GM23338 (cell line): ENCODE data around the gene TRPM2. TPM values are rescaled to one million over a fixed set of nuclear protein-coding genes. Genes with fewer than 3 reads are reported as not detected.

Experiments
- ATAC-seq: fragments of 200-7000 bp; cut with Tn5 transposase; 3 replicates; pipeline ENCODE4 v1.9.1; 2020
- DNase-seq: peaks from one replicate; pipeline ENCODE4 v3.0.0-alpha.2; 2015; ENCODE audit warnings: low spot score
- H2AFZ ChIP-seq: fragments of 200-600 bp; sonication (generic); 2 replicates; pipeline ENCODE4 v1.8.0; 2016; ENCODE audit warnings: antibody characterized with exemption, mild to moderate bottlenecking, moderate library complexity
- H3F3A ChIP-seq: fragments of 200-600 bp; sonication (generic); replicated peaks from 2 replicates; pipeline ENCODE4 v1.8.0; 2017; ENCODE audit warnings: antibody characterized with exemption, mixed run types, low read depth
- H3K27ac ChIP-seq: fragments of 200-600 bp; sonication (generic); 2 replicates; pipeline ENCODE4 v1.6.1; 2016; ENCODE audit warnings: low read depth
- H3K27me3 ChIP-seq: fragments of 200-600 bp; sonication (generic); 2 replicates; pipeline ENCODE4 v1.8.0; 2016; ENCODE audit warnings: mild to moderate bottlenecking, mixed run types, moderate library complexity; ENCODE audit not compliant: insufficient read depth
- H3K36me3 ChIP-seq: fragments of 200-600 bp; sonication (generic); 2 replicates; pipeline ENCODE4 v1.8.0; 2016; ENCODE audit warnings: mild to moderate bottlenecking; ENCODE audit not compliant: insufficient read depth
- H3K4me1 ChIP-seq: fragments of 200-600 bp; sonication (generic); 2 replicates; pipeline ENCODE4 v1.8.0; 2016; ENCODE audit warnings: mild to moderate bottlenecking, moderate library complexity; ENCODE audit not compliant: insufficient read depth
- H3K4me2 ChIP-seq: fragments of 200-600 bp; sonication (generic); 2 replicates; pipeline ENCODE4 v1.7.1; 2017; ENCODE audit warnings: mixed run types
- H3K4me3 ChIP-seq: fragments of 200-600 bp; sonication (generic); 2 replicates; pipeline ENCODE4 v1.6.1; 2016; ENCODE audit warnings: mixed run types
- H3K79me2 ChIP-seq: fragments of 200-600 bp; sonication (generic); replicated peaks from 2 replicates; pipeline ENCODE4 v1.8.0; 2017; ENCODE audit warnings: mild to moderate bottlenecking; ENCODE audit not compliant: insufficient read depth
- H3K9me2 ChIP-seq: fragments of 200-600 bp; sonication (generic); 2 replicates; pipeline ENCODE4 v1.8.0; 2017; ENCODE audit not compliant: insufficient read depth
- H4K20me1 ChIP-seq: fragments of 200-600 bp; sonication (generic); replicated peaks from 2 replicates; pipeline ENCODE4 v1.8.0; 2017; ENCODE audit warnings: mild to moderate bottlenecking; ENCODE audit not compliant: insufficient read depth
- H3K27ac Mint-ChIP-seq: 2 replicates; pipeline ENCODE4 v1.8.0; 2020; ENCODE audit warnings: inconsistent platforms, mild to moderate bottlenecking, moderate library complexity, mixed read lengths
- H3K27me3 Mint-ChIP-seq: 3 replicates; pipeline ENCODE4 v1.8.0; 2022; ENCODE audit warnings: low read depth, mild to moderate bottlenecking, moderate library complexity, mixed read lengths, inconsistent platforms; ENCODE audit not compliant: insufficient read depth, poor library complexity
- H3K36me3 Mint-ChIP-seq: 3 replicates; pipeline ENCODE4 v1.8.0; 2021; ENCODE audit warnings: low read depth, mild to moderate bottlenecking, inconsistent platforms, moderate library complexity, mixed read lengths
- H3K4me1 Mint-ChIP-seq: 3 replicates; pipeline ENCODE4 v1.8.0; 2020; ENCODE audit warnings: mild to moderate bottlenecking, inconsistent platforms, mixed read lengths
- H3K4me3 Mint-ChIP-seq: 3 replicates; pipeline ENCODE4 v1.8.0; 2021; ENCODE audit warnings: moderate library complexity, mild to moderate bottlenecking, inconsistent platforms, mixed read lengths
- H3K9me3 Mint-ChIP-seq: 3 replicates; pipeline ENCODE4 v1.8.0; 2020; ENCODE audit warnings: moderate library complexity, mild to moderate bottlenecking, inconsistent platforms, mixed read lengths
- EZH2 ChIP-seq: fragments of 200-600 bp; sonication (generic); IDR thresholded peaks from one replicate; pipeline ENCODE4 v1.8.0; 2017; ENCODE audit warnings: antibody characterized with exemption, mild to moderate bottlenecking, low read depth; ENCODE audit not compliant: unreplicated experiment
- POLR2AphosphoS5 ChIP-seq: IDR thresholded peaks from 2 replicates; pipeline ENCODE4 v1.6.1; 2016; ENCODE audit warnings: antibody characterized with exemption, low read depth
- ZNF462 ChIP-seq: fragments of 250-450 bp; sonication (Bioruptor Pico); IDR thresholded peaks from 2 replicates; pipeline ENCODE4 v1.5.0; 2020; ENCODE audit warnings: mild to moderate bottlenecking, moderate library complexity
- polyA plus RNA-seq: library from polyadenylated mRNA; unstranded; fragments of >200 nt; fragmentation: Nextera tagmentation; extraction: Ambion mirVana; gene quantifications from 2 replicates; pipeline ENCODE4 v1.2.1, GENCODE V29; 2016
- total RNA-seq: library from RNA; depleted of rRNA; stranded (reverse); fragments of >200 nt; shearing (Covaris generic); gene quantifications from 2 replicates; pipeline ENCODE4 v1.2.3, GENCODE V29; 2014
- TF ChIP-seq, protein P1 (sequence below): IDR thresholded peaks from 2 replicates; pipeline ENCODE4 v1.6.1; 2016; ENCODE audit warnings: antibody characterized with exemption
- TF ChIP-seq, protein P2 (sequence below), 2 experiments: fragments of 200-600 bp in 1 of 2; sonication (generic) in 1 of 2; conservative IDR thresholded peaks; 2 replicates each; pipeline versions ENCODE4 v1.5.1 to v1.6.1; 2016 to 2017; ENCODE audit warnings: antibody characterized with exemption in 2 of 2, low read depth in 2 of 2, mild to moderate bottlenecking in 2 of 2, moderate library complexity in 1 of 2

The TRPM2 gene
- total and polyA plus RNA-seq, 2 experiments from 2014 or later, result 0.53 to 0.83 TPM

DNA sequence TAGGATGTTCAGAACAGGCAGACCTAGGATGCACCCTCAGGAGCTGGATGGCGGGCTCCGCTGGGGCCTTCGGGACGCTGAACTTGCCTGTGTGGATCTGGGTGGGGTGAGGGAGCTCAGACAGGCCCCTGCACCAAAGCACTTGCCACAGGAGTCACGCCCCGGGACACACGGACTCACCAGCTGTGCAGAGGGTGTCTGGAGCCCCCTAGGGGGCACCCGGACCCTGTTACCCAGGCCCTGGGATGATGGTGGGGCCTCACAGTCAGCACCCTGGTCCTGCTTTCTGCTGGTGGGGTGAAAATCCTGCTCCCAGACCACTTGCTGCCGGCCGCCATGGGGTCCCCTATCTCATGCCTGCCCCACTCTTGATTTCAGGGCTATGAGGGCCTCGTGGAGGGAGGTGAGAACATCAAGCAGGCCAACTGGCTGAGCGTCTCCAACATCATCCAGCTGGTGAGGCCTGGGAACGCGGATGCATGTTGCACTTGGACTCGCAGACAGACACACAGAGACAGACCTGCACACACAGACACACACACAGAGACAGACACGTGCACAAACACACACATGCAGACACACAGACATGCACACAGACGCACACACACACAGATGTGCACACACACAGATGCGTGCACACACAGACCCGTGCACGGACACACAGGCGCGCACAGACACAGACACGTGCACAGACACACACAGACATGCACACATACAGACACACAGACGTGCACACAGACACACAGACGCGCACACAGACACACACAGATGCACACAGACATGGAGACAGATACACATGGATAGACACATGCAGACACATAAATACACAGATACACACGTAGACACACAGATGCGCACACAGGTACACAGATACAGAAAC, 42.6 kb upstream of the TRPM2 start (continued):
- TF ChIP-seq ZNF462 (CRISPR knock-in tag) (no peak), POLR2AphosphoS5 (no peak)

GRCh38 chr21:44312089-44312488, 41.3 kb upstream of the TRPM2 start:
- Histone ChIP-seq H3K27me3 (no peaks in the 10 kb centered on the region), H3K4me1 (no peaks in the 10 kb centered on the region), H3K79me2 (no peaks in the 10 kb centered on the region), H3K36me3 (no peaks in the 10 kb centered on the region), H2AFZ (no peak overlapping the region), H3K27ac (no peak overlapping the region), H3K4me2 (no peak overlapping the region), H3K4me3 (no peak overlapping the region), H3K9me2 (no peaks in the 10 kb centered on the region), H4K20me1 (no peaks in the 10 kb centered on the region), H3F3A (no peaks in the 10 kb centered on the region)
- Mint-ChIP-seq H3K4me1 (peaks cover 2% of the 10 kb centered on the region; the same call in 1 of the 3 replicates), H3K9me3 (no peaks in the 10 kb centered on the region), H3K27me3 (peaks cover 3% of the 10 kb centered on the region), H3K4me3 (no peak overlapping the region), H3K36me3 (peaks cover 6% of the 10 kb centered on the region), H3K27ac (no peak overlapping the region)
- ATAC-seq, result no peak
- DNase-seq, result no peak
- TF ChIP-seq POLR2AphosphoS5 (no peak), EZH2 (no peak)
- TF ChIP-seq, protein P1, sequence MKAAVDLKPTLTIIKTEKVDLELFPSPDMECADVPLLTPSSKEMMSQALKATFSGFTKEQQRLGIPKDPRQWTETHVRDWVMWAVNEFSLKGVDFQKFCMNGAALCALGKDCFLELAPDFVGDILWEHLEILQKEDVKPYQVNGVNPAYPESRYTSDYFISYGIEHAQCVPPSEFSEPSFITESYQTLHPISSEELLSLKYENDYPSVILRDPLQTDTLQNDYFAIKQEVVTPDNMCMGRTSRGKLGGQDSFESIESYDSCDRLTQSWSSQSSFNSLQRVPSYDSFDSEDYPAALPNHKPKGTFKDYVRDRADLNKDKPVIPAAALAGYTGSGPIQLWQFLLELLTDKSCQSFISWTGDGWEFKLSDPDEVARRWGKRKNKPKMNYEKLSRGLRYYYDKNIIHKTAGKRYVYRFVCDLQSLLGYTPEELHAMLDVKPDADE, result no peak
- TF ChIP-seq, protein P2, sequence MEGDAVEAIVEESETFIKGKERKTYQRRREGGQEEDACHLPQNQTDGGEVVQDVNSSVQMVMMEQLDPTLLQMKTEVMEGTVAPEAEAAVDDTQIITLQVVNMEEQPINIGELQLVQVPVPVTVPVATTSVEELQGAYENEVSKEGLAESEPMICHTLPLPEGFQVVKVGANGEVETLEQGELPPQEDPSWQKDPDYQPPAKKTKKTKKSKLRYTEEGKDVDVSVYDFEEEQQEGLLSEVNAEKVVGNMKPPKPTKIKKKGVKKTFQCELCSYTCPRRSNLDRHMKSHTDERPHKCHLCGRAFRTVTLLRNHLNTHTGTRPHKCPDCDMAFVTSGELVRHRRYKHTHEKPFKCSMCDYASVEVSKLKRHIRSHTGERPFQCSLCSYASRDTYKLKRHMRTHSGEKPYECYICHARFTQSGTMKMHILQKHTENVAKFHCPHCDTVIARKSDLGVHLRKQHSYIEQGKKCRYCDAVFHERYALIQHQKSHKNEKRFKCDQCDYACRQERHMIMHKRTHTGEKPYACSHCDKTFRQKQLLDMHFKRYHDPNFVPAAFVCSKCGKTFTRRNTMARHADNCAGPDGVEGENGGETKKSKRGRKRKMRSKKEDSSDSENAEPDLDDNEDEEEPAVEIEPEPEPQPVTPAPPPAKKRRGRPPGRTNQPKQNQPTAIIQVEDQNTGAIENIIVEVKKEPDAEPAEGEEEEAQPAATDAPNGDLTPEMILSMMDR (conservative IDR thresholded peaks at IDR 0.05; ENCODE audit: low read depth in 2 of 2), result no peak
